A549 treated with AZD9567 at 1 μM for 4 hours (cell line): ENCODE results near the gene FGGY. TPM values are rescaled to one million over a fixed set of nuclear protein-coding genes. Genes with fewer than 3 reads are reported as not detected.

Experiments
- total RNA-seq: library from RNA; stranded (reverse); fragments of 200-300 nt; extraction: Qiagen RNA extraction; gene quantifications from 5 replicates; pipeline ENCODE4 v1.2.3, GENCODE V29; 2022; ENCODE audit not compliant: insufficient read depth

Gene FGGY, protein sequence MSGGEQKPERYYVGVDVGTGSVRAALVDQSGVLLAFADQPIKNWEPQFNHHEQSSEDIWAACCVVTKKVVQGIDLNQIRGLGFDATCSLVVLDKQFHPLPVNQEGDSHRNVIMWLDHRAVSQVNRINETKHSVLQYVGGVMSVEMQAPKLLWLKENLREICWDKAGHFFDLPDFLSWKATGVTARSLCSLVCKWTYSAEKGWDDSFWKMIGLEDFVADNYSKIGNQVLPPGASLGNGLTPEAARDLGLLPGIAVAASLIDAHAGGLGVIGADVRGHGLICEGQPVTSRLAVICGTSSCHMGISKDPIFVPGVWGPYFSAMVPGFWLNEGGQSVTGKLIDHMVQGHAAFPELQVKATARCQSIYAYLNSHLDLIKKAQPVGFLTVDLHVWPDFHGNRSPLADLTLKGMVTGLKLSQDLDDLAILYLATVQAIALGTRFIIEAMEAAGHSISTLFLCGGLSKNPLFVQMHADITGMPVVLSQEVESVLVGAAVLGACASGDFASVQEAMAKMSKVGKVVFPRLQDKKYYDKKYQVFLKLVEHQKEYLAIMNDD
- total RNA-seq: 1.7 to 2.6 TPM (median 2.0 TPM) in 4 of 5 replicates, not detected in the other

DNA sequence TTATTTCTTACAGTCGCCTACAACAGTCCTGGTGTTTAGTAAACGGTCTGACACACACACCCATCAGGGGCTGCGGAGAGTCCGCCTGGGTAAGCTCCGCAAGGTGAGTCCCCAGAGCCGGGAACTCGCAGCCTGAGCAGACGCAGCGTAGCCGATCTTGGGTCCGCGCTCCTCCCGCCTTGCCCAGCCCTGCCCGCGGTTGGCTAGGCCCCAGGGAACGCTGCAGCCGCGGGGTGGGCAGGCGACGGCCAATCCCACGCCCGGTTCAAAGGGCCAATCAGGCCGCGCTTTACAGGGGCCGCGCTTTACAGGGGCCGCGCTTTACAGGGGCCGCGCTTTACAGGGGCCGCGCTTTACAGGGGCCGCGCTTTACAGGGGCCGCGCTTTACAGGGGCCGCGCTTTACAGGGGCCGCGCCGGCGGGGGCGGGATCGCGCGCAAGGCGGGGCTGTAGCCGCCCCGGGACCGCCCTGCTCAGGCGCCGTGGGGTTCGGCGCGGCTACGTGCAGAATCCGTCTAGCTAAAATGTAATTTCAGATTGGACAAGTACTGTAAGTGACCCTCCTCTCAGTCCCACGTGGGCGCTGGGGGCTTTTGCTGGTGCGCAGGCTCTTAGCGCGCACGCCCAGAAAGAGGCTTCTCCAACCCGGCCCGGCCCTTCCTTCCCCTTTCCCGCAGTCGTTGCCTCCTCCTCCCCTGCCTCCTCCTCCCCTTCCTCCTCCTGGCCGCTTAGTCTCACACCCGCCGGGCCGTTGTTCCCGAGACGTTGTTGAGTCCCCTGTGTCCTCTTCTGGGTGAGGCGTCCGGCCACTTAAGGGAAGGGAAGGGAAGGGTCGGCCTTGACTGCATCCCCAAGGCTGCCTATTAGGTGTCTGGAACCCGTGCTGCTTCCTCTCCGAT lies at the start of gene FGGY:
TSS of gene FGGY (plus strand) at position 737 of the 899 bp plus-strand sequence. CDS start 24,456 bp downstream, outside the sequence.

